K562 (cell line): ENCODE data around the gene HS3ST3A1. TPM values are rescaled to one million over a fixed set of nuclear protein-coding genes. Genes with fewer than 3 reads are reported as not detected.

Source experiments
- DPF2 ChIP-seq: fragments of 450-650 bp; IDR thresholded peaks from 2 replicates; pipeline ENCODE4 v1.6.1; 2016
- FOXM1 ChIP-seq, 2 experiments: fragments of 450-650 bp in 1 of 2; sonication (generic) in 1 of 2; formaldehyde crosslinking in 1 of 2; IDR thresholded peaks; 2 replicates each; pipeline versions ENCODE4 v1.6.1 to v1.9.0; 2017 to 2022; ENCODE audit warnings: low read depth in 2 of 2, mild to moderate bottlenecking in 2 of 2, missing genetic modification reagents in 1 of 2, moderate library complexity in 1 of 2
- KDM4B ChIP-seq, 2 experiments: fragments of 450-650 bp in 1 of 2; sonication (generic) in 1 of 2; IDR thresholded peaks; 2 replicates each; pipeline ENCODE4 v1.6.1; 2016 to 2017; ENCODE audit warnings: borderline replicate concordance in 2 of 2, antibody characterized with exemption in 1 of 2, low read depth in 1 of 2, mild to moderate bottlenecking in 1 of 2
- KLF16 ChIP-seq: IDR thresholded peaks from 2 replicates; pipeline ENCODE4 v1.6.1; 2016; ENCODE audit warnings: antibody characterized with exemption
- MYC ChIP-seq, 2 experiments: fragments of 250-450 bp in 1 of 2; sonication (Bioruptor Pico) in 1 of 2; IDR thresholded peaks; 2 replicates each; pipeline versions ENCODE4 v1.5.1 to v1.6.1; 2012 to 2021; ENCODE audit warnings: low read depth in 2 of 2, borderline replicate concordance in 1 of 2, improper control_type of control experiment in 1 of 2, low read length in 1 of 2, mild to moderate bottlenecking in 1 of 2, moderate library complexity in 1 of 2
- NBN ChIP-seq: fragments of 450-650 bp; IDR thresholded peaks from 2 replicates; pipeline ENCODE4 v1.6.1; 2016; ENCODE audit warnings: low read depth, mild to moderate bottlenecking
- NR2F6 ChIP-seq: fragments of 450-650 bp; formaldehyde crosslinking; IDR thresholded peaks from 2 replicates; pipeline ENCODE4 v1.4.0; 2020; ENCODE audit warnings: mild to moderate bottlenecking
- POU5F1 ChIP-seq: fragments of 150-350 bp; IDR thresholded peaks from 2 replicates; pipeline ENCODE4 v1.6.1; 2014; ENCODE audit warnings: borderline replicate concordance, low read length, low read depth, mild to moderate bottlenecking; ENCODE audit not compliant: partially characterized antibody
- TAL1 ChIP-seq: fragments of 450-650 bp; IDR thresholded peaks from 2 replicates; pipeline ENCODE4 v1.6.1; 2016; ENCODE audit warnings: mild to moderate bottlenecking
- XRCC4 ChIP-seq: IDR thresholded peaks from one replicate; pipeline ENCODE4 v1.6.1; 2011; ENCODE audit not compliant: insufficient read depth, insufficient read length; ENCODE audit errors: extremely low read depth
- ZFP36 ChIP-seq: fragments of 150-350 bp; IDR thresholded peaks from 2 replicates; pipeline ENCODE4 v1.6.1; 2018; ENCODE audit warnings: low read length, low read depth; ENCODE audit not compliant: partially characterized antibody
- ZFPM2 ChIP-seq: fragments of 250-450 bp; sonication (Bioruptor Pico); IDR thresholded peaks from 2 replicates; pipeline ENCODE4 v1.5.1; 2022; ENCODE audit warnings: mild to moderate bottlenecking
- ZNF586 ChIP-seq: fragments of 450-650 bp; formaldehyde crosslinking; conservative IDR thresholded peaks from 2 replicates; pipeline ENCODE4 v1.4.0; 2020; ENCODE audit warnings: mild to moderate bottlenecking, moderate library complexity
- polyA plus RNA-seq, 8 experiments: library from polyadenylated mRNA; depleted of rRNA in 4 of 8; stranded (reverse) in 5 of 8; unstranded in 3 of 8; fragments of >200 nt; fragmentation: Nextera tagmentation in 2 of 8; fragmentation: Illumina TruSeq in 1 of 8; extraction: Ambion mirVana in 2 of 8; extraction: Trizol in 1 of 8; gene quantifications; 2 replicates each; pipeline versions ENCODE4 v1.2.1 to v1.2.3, GENCODE V29; 2011 to 2014; ENCODE audit warnings: inconsistent platforms in 1 of 8, missing spikeins in 1 of 8
- total RNA-seq, 7 experiments: library from RNA; depleted of rRNA in 6 of 7; stranded (reverse); fragments of >200 nt in 6 of 7; fragmentation: Illumina TruSeq in 2 of 7; extraction: Trizol in 2 of 7; gene quantifications; 2 replicates each; pipeline versions ENCODE4 v1.2.1 to v1.2.3, GENCODE V29; 2011 to 2021; ENCODE audit warnings: low replicate concordance in 1 of 7
- TF ChIP-seq, protein P1 (sequence below): fragments of 250-450 bp; sonication (Bioruptor Pico); IDR thresholded peaks from 2 replicates; pipeline ENCODE4 v1.4.0; 2020; ENCODE audit warnings: mild to moderate bottlenecking, moderate library complexity
- TF ChIP-seq, protein P2 (sequence below): fragments of 250-450 bp; sonication (Bioruptor Pico); IDR thresholded peaks from 2 replicates; pipeline ENCODE4 v1.5.0; 2021
- TF ChIP-seq, protein P3 (sequence below), 2 experiments: fragments of 450-650 bp; IDR thresholded peaks; 2 replicates each; pipeline ENCODE4 v1.6.1; 2018; ENCODE audit warnings: mild to moderate bottlenecking in 2 of 2, low read depth in 1 of 2; ENCODE audit not compliant: partially characterized antibody in 2 of 2
- TF ChIP-seq, protein P4 (sequence below): fragments of 450-650 bp; formaldehyde crosslinking; IDR thresholded peaks from 2 replicates; pipeline ENCODE4 v1.4.0; 2020; ENCODE audit warnings: mild to moderate bottlenecking, moderate library complexity

Gene HS3ST3A1
- total and polyA plus RNA-seq, 9 of the 15 experiments (the other 6 are each of a cell fraction or from before 2014, with no cell fraction given): 0.25 to 14.8 (median 2.3) TPM

DNA sequence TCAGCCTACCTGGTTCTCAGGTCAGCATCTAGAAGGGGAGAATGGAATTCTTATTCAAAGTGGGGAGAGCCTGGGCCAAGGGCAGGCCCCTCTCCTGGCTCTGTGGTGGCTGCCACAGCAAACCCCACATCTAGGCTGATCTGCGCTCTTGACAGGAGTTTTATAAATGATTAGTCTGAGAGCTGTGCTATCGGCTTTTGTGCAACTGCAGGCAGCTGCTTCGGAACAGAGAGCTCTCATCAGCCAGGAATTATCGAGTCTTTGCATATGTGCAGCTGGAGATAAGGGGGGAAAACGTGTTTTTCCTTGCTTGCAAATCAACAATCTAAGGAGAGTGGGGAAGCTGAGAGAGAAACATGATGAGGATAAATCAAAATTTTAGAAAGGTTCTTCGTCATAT lies 91.7 kb downstream of the HS3ST3A1 start (continued):
- TF ChIP-seq NR2F6 (CRISPR knock-in tag) (no peak), KLF16 (peak; percentile 98), ZFP36 (no peak), KDM4B (IDR thresholded peaks at IDR 0.05; ENCODE audit: borderline replicate concordance in 2 of 2, low read depth in 1 of 2) (no peak), FOXM1 (IDR thresholded peaks at IDR 0.05; ENCODE audit: low read depth) (peak; percentile 93), FOXM1 (CRISPR knock-in tag; IDR thresholded peaks at IDR 0.05; ENCODE audit: low read depth) (no peak), XRCC4 (no peak), ZFPM2 (CRISPR knock-in tag) (no peak), TAL1 (peak; percentile 98), MYC (IDR thresholded peaks at IDR 0.05; ENCODE audit: low read depth, low read length) (peak; percentile 86), MYC (CRISPR knock-in tag; IDR thresholded peaks at IDR 0.05; ENCODE audit: borderline replicate concordance, low read depth) (no peak), ZNF586 (CRISPR knock-in tag) (no peak), DPF2 (peak; percentile 99), NBN (peak; percentile 89), POU5F1 (no peak)
- TF ChIP-seq, protein P1, sequence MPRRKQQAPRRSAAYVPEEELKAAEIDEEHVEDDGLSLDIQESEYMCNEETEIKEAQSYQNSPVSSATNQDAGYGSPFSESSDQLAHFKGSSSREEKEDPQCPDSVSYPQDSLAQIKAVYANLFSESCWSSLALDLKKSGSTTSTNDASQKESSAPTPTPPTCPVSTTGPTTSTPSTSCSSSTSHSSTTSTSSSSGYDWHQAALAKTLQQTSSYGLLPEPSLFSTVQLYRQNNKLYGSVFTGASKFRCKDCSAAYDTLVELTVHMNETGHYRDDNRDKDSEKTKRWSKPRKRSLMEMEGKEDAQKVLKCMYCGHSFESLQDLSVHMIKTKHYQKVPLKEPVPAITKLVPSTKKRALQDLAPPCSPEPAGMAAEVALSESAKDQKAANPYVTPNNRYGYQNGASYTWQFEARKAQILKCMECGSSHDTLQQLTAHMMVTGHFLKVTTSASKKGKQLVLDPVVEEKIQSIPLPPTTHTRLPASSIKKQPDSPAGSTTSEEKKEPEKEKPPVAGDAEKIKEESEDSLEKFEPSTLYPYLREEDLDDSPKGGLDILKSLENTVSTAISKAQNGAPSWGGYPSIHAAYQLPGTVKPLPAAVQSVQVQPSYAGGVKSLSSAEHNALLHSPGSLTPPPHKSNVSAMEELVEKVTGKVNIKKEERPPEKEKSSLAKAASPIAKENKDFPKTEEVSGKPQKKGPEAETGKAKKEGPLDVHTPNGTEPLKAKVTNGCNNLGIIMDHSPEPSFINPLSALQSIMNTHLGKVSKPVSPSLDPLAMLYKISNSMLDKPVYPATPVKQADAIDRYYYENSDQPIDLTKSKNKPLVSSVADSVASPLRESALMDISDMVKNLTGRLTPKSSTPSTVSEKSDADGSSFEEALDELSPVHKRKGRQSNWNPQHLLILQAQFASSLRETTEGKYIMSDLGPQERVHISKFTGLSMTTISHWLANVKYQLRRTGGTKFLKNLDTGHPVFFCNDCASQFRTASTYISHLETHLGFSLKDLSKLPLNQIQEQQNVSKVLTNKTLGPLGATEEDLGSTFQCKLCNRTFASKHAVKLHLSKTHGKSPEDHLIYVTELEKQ (CRISPR knock-in tag): no peak
- TF ChIP-seq, protein P2, sequence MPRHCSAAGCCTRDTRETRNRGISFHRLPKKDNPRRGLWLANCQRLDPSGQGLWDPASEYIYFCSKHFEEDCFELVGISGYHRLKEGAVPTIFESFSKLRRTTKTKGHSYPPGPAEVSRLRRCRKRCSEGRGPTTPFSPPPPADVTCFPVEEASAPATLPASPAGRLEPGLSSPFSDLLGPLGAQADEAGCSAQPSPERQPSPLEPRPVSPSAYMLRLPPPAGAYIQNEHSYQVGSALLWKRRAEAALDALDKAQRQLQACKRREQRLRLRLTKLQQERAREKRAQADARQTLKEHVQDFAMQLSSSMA: no peak
- TF ChIP-seq, protein P3, sequence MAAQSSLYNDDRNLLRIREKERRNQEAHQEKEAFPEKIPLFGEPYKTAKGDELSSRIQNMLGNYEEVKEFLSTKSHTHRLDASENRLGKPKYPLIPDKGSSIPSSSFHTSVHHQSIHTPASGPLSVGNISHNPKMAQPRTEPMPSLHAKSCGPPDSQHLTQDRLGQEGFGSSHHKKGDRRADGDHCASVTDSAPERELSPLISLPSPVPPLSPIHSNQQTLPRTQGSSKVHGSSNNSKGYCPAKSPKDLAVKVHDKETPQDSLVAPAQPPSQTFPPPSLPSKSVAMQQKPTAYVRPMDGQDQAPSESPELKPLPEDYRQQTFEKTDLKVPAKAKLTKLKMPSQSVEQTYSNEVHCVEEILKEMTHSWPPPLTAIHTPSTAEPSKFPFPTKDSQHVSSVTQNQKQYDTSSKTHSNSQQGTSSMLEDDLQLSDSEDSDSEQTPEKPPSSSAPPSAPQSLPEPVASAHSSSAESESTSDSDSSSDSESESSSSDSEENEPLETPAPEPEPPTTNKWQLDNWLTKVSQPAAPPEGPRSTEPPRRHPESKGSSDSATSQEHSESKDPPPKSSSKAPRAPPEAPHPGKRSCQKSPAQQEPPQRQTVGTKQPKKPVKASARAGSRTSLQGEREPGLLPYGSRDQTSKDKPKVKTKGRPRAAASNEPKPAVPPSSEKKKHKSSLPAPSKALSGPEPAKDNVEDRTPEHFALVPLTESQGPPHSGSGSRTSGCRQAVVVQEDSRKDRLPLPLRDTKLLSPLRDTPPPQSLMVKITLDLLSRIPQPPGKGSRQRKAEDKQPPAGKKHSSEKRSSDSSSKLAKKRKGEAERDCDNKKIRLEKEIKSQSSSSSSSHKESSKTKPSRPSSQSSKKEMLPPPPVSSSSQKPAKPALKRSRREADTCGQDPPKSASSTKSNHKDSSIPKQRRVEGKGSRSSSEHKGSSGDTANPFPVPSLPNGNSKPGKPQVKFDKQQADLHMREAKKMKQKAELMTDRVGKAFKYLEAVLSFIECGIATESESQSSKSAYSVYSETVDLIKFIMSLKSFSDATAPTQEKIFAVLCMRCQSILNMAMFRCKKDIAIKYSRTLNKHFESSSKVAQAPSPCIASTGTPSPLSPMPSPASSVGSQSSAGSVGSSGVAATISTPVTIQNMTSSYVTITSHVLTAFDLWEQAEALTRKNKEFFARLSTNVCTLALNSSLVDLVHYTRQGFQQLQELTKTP (IDR thresholded peaks at IDR 0.05; ENCODE audit: low read depth in 1 of 2, partially characterized antibody in 2 of 2): peak in 1 of 2 experiments; percentile 86
- TF ChIP-seq, protein P4, sequence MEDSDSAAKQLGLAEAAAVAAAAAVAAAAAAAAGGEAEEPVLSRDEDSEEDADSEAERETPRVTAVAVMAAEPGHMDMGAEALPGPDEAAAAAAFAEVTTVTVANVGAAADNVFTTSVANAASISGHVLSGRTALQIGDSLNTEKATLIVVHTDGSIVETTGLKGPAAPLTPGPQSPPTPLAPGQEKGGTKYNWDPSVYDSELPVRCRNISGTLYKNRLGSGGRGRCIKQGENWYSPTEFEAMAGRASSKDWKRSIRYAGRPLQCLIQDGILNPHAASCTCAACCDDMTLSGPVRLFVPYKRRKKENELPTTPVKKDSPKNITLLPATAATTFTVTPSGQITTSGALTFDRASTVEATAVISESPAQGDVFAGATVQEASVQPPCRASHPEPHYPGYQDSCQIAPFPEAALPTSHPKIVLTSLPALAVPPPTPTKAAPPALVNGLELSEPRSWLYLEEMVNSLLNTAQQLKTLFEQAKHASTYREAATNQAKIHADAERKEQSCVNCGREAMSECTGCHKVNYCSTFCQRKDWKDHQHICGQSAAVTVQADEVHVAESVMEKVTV (CRISPR knock-in tag): 0 out of 2 replicates have a peak, but pooled peaks have one; percentile 10
